HG03575 (cell line): ENCODE results near the gene CCNJ.
"Not testable (repeated sequence)": the region's sequence is repeated elsewhere in the genome, so short reads cannot be mapped to it uniquely, and the experiment has no call there.

Experiments
- ATAC-seq: cut with Tn5 transposase; IDR thresholded peaks from one replicate; pipeline ENCODE4 v1.9.1; 2021; ENCODE audit not compliant: unreplicated experiment, insufficient number of reproducible peaks, low FRiP score; ENCODE audit errors: extremely low read depth

CCNJ gene, protein sequence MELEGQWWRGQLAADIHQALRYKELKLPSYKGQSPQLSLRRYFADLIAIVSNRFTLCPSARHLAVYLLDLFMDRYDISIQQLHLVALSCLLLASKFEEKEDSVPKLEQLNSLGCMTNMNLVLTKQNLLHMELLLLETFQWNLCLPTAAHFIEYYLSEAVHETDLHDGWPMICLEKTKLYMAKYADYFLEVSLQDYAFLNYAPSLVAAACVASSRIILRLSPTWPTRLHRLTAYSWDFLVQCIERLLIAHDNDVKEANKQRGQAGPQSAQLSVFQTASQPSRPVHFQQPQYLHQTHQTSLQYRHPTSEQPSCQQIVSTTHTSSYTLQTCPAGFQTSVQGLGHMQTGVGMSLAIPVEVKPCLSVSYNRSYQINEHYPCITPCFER

GRCh38 chr10:96043033-96043892, at the start of gene CCNJ:
Gene CCNJ (plus strand): TSS chr10:96043583. CDS start chr10:96044394, 811 bp downstream.
- ATAC-seq, result no peak

DNA sequence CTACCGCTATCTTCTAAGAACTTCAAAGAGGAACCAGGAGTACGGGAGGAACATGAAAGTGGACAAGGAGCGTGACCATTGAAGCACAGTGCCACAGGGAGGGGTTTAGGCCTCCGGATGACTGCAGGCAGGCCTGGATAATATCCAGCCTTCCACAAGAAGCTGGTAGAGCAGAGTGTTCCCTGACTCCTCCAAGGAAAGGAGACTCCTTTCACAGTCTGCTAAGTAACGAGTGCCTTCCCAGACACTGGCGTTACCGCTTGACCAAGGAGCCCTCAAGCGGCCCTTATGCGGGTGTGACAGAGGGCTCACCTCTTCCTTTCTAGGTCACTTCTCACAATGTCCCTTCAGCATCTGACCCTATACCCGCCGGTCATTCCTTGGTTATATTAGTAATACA, 49.0 kb upstream of the CCNJ start:
- ATAC-seq, result not testable (repeated sequence)

DNA sequence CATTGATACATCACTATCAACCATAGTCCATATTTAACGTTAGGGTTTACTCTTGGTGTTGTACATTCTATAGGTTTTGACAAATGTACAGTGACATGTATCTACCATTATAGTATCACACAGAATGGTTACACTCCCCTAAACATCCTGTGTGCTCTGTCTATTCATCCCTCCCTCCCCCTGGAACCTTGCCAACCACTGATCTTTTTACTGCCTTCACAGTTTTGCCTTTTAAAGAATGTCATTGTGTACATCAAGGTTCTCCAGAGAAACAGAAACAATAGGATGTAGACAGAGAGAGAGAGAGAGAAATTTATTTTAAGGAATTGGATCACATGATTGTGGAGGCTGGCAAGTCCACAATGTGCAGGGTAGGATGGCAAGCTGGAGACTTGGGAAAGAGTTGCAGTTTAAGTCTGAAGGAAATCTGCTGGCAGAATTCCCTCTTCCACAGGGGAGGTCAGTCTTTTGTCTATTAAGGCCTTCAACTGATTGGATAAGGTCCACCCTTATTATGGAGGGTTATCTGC, 45.1 kb upstream of the CCNJ start:
- ATAC-seq, result no peak

GRCh38 chr10:96013956-96014355, 29.4 kb upstream of the CCNJ start:
- ATAC-seq, result no peak

DNA sequence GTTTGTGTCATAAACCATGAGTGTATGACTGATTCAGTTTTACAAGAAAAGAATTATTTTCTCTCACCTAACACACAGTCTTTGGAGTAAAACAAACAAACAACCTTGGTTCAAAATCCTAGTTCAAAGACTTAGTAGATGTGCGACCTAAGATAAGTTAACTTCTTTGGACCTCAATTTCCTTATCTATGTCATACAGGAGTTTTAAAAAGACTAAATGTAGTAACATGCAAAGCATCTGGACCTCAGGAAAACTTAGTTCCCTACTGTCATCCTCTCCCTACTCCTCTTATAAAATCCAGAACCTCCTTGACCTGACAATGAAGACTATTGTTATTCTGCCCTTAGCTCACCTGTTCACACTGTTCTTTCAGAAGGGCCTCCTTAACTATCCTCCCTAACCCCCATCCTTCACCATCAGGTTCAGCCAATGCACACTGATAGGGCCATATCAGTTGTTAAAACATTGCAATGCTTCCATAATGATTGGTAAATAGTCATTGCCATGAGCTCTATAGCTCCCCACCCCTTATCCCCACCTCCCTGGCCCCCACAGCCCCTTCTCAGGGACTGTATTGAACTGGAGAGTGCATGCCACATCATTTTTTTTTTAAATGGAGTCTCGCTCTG, 28.8 kb upstream of the CCNJ start:
- ATAC-seq, result no peak

DNA sequence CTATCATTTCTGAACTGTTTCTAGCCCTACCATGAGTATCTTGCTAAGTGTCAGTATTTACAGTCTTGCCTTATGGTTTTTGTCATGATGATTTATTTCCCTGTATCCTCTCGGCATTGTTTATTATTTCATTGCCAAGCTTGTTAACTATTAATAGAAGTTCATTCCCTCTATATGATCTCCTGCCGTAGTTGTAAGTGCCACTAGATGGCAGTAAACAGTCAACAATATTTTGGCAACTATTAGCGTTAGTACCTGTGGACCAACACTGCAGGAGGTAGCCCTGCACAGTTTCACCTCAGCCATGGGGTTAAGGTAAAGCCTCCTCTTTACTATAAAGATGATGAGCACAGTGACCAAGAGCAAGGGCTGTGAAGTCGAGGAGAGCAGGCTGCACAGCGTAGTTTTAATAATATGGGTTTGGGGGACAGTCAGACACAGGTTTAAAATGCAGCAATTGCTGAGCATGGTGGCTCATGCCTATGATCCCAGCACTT, 26.1 kb upstream of the CCNJ start:
- no peak for ATAC-seq

DNA sequence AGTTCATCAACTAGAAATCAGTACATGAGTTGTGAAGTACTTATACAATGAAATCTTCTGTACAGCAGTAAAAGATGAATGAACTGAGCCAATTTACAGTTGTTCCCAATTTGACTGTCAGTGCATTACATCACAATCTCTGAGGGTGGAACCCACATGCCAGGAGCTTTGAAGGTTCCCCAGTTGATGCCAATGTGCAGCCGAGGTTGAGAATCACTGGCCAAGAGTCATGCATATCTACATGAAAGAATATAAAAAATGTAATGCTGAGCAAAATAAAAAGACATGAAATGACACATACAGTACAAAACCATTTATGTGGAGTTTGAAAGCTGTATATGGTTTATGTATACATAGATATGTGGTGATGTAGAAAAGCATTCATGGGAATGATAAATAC, 22.1 kb upstream of the CCNJ start:
- ATAC-seq, result no peak

DNA sequence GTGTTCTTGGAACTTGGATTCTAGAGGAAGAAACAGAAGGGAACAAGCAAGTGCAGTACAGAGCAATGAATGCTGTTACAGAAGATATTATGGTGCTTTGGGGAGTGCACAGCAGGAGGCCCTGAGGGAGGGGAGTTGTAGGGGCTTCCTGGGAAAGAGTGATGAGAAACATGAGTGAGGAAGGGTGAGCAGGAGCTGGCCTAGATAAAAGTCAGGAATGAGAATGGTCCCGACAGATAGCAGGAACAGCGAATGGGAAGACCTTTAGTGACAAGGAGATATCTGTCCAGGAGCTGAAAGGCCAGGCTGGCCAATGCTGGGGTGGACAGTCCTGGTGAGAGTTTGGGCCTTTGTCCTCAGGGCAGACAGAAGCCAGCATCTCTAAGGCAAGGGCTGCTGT, 20.6 kb upstream of the CCNJ start:
- no peak for ATAC-seq

DNA sequence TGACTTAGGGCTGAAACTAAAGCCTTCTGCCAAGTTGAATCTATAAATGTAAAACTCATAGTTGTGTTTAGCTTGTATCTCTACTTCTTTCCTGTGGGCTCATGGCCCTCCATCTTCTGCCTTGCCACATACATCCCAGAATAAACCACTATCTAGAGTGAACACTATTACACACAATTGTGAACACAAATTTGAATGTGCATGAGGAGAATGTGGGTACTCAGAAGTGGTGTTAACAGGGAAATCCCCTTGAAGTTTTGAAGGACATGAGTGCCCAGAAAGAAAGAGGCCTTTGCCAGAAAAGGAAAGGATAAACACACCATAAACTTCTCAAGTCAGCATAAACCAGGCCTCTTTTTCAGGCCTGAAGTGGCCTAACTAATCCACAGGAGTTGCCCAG, 20.2 kb upstream of the CCNJ start:
- ATAC-seq, result no peak

DNA sequence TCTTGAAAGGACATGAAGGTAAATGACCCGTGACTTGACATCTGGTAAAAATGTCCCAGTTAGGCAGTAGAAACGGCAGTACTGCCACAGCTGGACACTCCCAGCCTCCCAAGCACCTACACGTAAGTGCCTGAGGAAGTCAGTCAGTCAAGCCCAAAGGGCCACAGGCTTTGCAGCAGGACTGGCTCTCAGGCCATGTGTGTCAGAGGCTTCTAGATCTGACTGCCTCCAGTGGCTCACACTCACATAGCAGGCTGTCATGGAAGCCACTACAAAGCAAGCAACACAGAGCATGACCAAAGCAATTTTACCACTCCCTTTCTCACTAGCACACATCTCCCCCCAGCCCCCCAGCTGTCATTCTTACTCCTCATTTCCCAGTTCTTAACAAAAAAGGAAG, 17.8 kb upstream of the CCNJ start:
- no peak for ATAC-seq

- ATAC-seq, result no peak
These were observed 8.8 kb upstream of the CCNJ start for GRCh38 chr10:96034625-96035024.

- ATAC-seq, result no peak
These were observed 4.7 kb upstream of the CCNJ start for GRCh38 chr10:96038476-96039387.

GRCh38 chr10:96041146-96041545, 2.2 kb upstream of the CCNJ start:
- ATAC-seq, result no peak

DNA sequence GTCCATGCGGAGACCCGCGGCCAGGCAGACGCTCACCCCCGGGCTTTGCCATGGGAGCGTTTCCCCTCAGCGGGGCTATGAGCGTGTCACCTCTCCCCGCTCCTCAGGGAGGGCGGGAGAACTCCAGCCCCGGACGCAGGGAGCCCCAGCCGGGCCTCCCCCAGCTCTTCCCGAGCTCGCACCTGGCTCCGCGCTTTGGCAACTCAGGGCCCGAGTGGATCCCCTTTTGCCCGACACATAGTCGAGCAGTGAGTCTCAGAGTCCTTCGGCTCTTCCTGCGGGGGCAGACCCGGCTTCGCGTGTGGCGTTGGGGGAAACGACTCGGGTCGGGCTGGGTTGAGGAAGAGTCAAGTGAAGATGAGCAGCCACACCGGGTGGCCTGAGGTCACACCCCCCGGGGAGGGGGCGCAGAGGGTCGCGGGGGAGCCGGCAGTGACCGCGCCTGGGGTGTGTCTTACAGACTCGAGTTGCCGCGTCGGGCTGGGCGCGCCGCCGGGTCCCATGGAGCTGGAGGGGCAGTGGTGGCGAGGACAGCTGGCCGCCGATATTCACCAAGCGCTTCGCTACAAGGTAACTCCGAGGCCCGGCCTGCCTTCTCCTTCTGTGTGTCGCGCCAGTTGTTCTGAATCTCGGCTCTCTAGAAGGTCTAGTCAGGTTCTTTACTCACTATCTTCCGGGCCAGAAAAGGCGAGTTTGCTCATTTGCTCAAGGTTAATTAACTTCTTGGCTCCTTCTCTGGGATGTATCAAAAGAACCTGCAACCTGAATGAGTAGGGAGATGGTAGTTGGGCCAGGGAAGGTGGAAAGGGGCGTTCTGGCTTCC, 721 bp downstream of the CCNJ start:
- ATAC-seq, result no peak

- no peak for ATAC-seq
These were observed 1.4 kb downstream of the CCNJ start for GRCh38 chr10:96044736-96045135.

DNA sequence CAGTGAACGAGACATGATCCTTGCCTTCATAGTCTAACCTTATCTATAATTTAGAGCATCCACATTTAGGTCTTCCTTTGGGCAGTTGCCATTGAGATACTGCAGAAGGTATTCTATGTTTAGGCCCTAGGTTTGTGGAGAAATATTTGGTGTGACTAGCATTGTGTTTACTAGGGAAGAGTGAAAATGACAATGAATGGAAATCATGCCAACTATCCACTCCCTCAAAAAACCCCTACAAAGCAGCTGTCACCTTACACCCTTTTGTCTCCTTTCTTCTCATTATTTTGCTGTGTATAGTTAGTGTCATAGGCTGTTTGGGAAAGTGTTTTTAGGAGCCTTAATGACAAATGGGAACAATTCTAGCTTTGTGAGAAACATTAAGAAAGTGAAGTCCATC, 3.2 kb downstream of the CCNJ start:
- ATAC-seq, result no peak

DNA sequence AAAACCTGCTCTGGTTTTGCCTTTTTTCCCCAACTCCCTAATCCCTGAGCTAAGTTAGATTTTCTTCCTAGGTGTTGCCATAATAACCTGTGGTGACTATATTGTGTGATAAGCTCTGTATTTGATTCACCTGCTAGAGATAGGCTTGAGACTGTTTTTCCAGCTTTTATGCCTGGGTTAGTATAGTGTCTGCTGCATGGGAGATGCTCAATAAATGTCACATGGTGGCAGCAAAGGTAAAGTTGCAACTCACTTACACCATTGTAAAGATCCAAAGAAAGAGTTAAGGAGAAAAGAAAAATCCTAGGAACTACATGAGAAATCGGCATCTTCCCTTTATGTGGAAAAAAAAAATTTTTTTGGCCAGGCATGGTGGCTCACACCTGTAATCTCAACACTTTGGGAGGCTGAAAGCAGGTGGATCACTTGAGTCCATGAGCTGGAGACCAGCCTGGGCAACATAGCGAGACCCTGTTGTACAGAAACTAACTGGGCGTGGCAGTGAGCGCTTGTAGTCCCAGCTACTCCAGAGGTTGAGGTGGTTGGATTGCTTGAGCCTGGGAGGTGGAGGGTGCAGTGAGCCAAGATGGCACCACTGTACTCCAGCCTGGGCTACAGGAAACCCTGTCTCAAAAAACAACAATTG, 3.7 kb downstream of the CCNJ start:
- no peak for ATAC-seq
